SK-N-SH (cell line): ENCODE results near the gene CCDC38.

ENCODE experiments used
- CTCF ChIP-seq: fragments of 200-600 bp; sonication (generic); IDR thresholded peaks from 2 replicates; pipeline ENCODE4 v1.6.1; 2017; ENCODE audit warnings: antibody characterized with exemption, mild to moderate bottlenecking, moderate library complexity
- ELF1 ChIP-seq: IDR thresholded peaks from 2 replicates; pipeline ENCODE4 v1.4.0; 2012
- EP300 ChIP-seq, 2 experiments: IDR thresholded peaks; 2 replicates each; pipeline versions ENCODE4 v1.4.0 to v1.6.1; 2012; ENCODE audit warnings: borderline replicate concordance in 1 of 2, low read depth in 1 of 2, low read length in 1 of 2
- NFIC ChIP-seq: IDR thresholded peaks from 2 replicates; pipeline ENCODE4 v1.4.0; 2012; ENCODE audit warnings: borderline replicate concordance
- POLR2AphosphoS5 ChIP-seq: IDR thresholded peaks from 2 replicates; pipeline ENCODE4 v1.6.1; 2012; ENCODE audit warnings: low read depth, low read length
- RCOR1 ChIP-seq: fragments of 150-350 bp; IDR thresholded peaks from 2 replicates; pipeline ENCODE4 v1.6.1; 2017; ENCODE audit warnings: antibody characterized with exemption, low read length
- RFX5 ChIP-seq: IDR thresholded peaks from 2 replicates; pipeline ENCODE4 v1.6.1; 2012; ENCODE audit warnings: mild to moderate bottlenecking, improper control_type of control experiment, low read length
- TAF1 ChIP-seq: IDR thresholded peaks from 2 replicates; pipeline ENCODE4 v1.6.1; 2012; ENCODE audit warnings: low read depth, mild to moderate bottlenecking, low read length, moderate library complexity, borderline replicate concordance
- TF ChIP-seq, protein P1 (sequence below): IDR thresholded peaks from 2 replicates; pipeline ENCODE4 v1.4.0; 2012; ENCODE audit warnings: low read depth

- TF ChIP-seq ELF1 (no peak), TAF1 (no peak), NFIC (no peak), CTCF (no peak), POLR2AphosphoS5 (no peak), RFX5 (no peak), EP300 (IDR thresholded peaks at IDR 0.05; ENCODE audit: borderline replicate concordance in 1 of 2, low read depth in 1 of 2, low read length in 1 of 2) (no peak), RCOR1 (no peak)
- TF ChIP-seq, protein P1, sequence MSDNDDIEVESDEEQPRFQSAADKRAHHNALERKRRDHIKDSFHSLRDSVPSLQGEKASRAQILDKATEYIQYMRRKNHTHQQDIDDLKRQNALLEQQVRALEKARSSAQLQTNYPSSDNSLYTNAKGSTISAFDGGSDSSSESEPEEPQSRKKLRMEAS = no peak
These were observed 44.5 kb upstream of the CCDC38 start for GRCh38 chr12:95986635-95987570.
